SK-N-SH (cell line): Measurements from ENCODE around the gene CFAP57. TPM values are rescaled to one million over a fixed set of nuclear protein-coding genes. Genes with fewer than 3 reads are reported as not detected.

ENCODE experiments used
- CTCF ChIA-PET: fragments of 300-600, 350-600 bp; formaldehyde crosslinking; extraction: SDS; loops from one replicate; lab custom pipeline; 2021; lab: Yijun Ruan, JAX
- POLR2A ChIA-PET: fragments of 350-600 bp; sonication (Branson Sonifier 250); formaldehyde crosslinking; extraction: SDS; loops from one replicate; lab custom pipeline; 2020; ENCODE audit warnings: antibody characterized with exemption, inconsistent platforms; lab: Yijun Ruan, JAX
- DNase-seq: peaks from one replicate; pipeline ENCODE4 v3.0.0; 2012
- H2AFZ ChIP-seq: fragments of 200-600 bp; sonication (generic); 2 replicates; pipeline ENCODE4 v1.8.1; 2016; ENCODE audit warnings: antibody characterized with exemption, mild to moderate bottlenecking, low read depth
- H3F3A ChIP-seq: fragments of 200-600 bp; sonication (generic); replicated peaks from 2 replicates; pipeline ENCODE3; 2016; ENCODE audit warnings: antibody characterized with exemption, mild to moderate bottlenecking; ENCODE audit not compliant: insufficient read depth
- H3K27ac ChIP-seq, 2 experiments: fragments of 200-500 bp in 1 of 2; fragments of 200-600 bp in 1 of 2; sonication (Bioruptor generic) in 1 of 2; sonication (generic), shearing (Covaris generic) in 1 of 2; 2 replicates each; pipeline versions ENCODE4 v1.5.1 to v1.6.1; 2014 to 2016; ENCODE audit warnings: low read depth in 2 of 2, inconsistent platforms in 1 of 2, low read length in 1 of 2, mild to moderate bottlenecking in 1 of 2, mixed read lengths in 1 of 2
- H3K27me3 ChIP-seq: fragments of 200-600 bp; sonication (generic), shearing (Covaris generic); 2 replicates; pipeline ENCODE4 v1.6.1; 2016; ENCODE audit warnings: mixed run types; ENCODE audit not compliant: insufficient read depth
- H3K36me3 ChIP-seq, 2 experiments: fragments of 200-500 bp in 1 of 2; fragments of 200-600 bp in 1 of 2; sonication (Bioruptor generic) in 1 of 2; sonication (generic) in 1 of 2; replicated peaks in 1 of 2; 2 replicates each; pipeline versions ENCODE3 to v1.5.1; 2014 to 2016; ENCODE audit warnings: low read length in 1 of 2, mild to moderate bottlenecking in 1 of 2; ENCODE audit not compliant: insufficient read depth in 2 of 2, control insufficient read depth in 1 of 2
- H3K4me1 ChIP-seq, 2 experiments: fragments of 200-500 bp in 1 of 2; fragments of 200-600 bp in 1 of 2; sonication (Bioruptor generic) in 1 of 2; sonication (generic), shearing (Covaris generic) in 1 of 2; 2 replicates each; pipeline versions ENCODE4 v1.5.1 to v1.6.1; 2014 to 2016; ENCODE audit warnings: low read depth in 1 of 2, low read length in 1 of 2, mixed run types in 1 of 2; ENCODE audit not compliant: insufficient read depth in 2 of 2, control insufficient read depth in 1 of 2
- H3K4me2 ChIP-seq: fragments of 200-600 bp; sonication (generic), shearing (Covaris generic); 2 replicates; pipeline ENCODE4 v1.6.1; 2017; ENCODE audit warnings: mixed run types
- H3K4me3 ChIP-seq, 2 experiments: fragments of 200-500 bp in 1 of 2; fragments of 200-600 bp in 1 of 2; sonication (Bioruptor generic) in 1 of 2; sonication (generic), shearing (Covaris generic) in 1 of 2; 2 replicates each; pipeline versions ENCODE4 v1.5.1 to v1.8.1; 2014 to 2016; ENCODE audit warnings: low read depth in 2 of 2, inconsistent platforms in 1 of 2, low read length in 1 of 2, mild to moderate bottlenecking in 1 of 2, mixed read lengths in 1 of 2, moderate library complexity in 1 of 2
- H3K79me2 ChIP-seq: fragments of 200-600 bp; sonication (generic); 2 replicates; pipeline ENCODE4 v1.8.1; 2017; ENCODE audit warnings: mild to moderate bottlenecking; ENCODE audit not compliant: insufficient read depth
- H3K9ac ChIP-seq: fragments of 200-600 bp; sonication (generic); 2 replicates; pipeline ENCODE4 v1.6.1; 2017; ENCODE audit warnings: mixed run types
- H3K9me2 ChIP-seq: fragments of 200-600 bp; sonication (generic); 2 replicates; pipeline ENCODE4 v1.6.1; 2017; ENCODE audit warnings: mixed run types
- H3K9me3 ChIP-seq: fragments of 200-600 bp; sonication (generic); 2 replicates; pipeline ENCODE4 v1.6.1; 2017; ENCODE audit warnings: mixed run types, mild to moderate bottlenecking, moderate library complexity
- H4K20me1 ChIP-seq: fragments of 200-600 bp; sonication (generic); 2 replicates; pipeline ENCODE4 v1.6.1; 2017; ENCODE audit warnings: mild to moderate bottlenecking, mixed run types; ENCODE audit not compliant: insufficient read depth
- ELF1 ChIP-seq: IDR thresholded peaks from 2 replicates; pipeline ENCODE4 v1.4.0; 2012
- EP300 ChIP-seq, 2 experiments: IDR thresholded peaks; 2 replicates each; pipeline versions ENCODE4 v1.4.0 to v1.6.1; 2012; ENCODE audit warnings: borderline replicate concordance in 1 of 2, low read depth in 1 of 2, low read length in 1 of 2
- FOSL2 ChIP-seq: IDR thresholded peaks from 2 replicates; pipeline ENCODE4 v1.4.0; 2012; ENCODE audit warnings: low read depth, mild to moderate bottlenecking, moderate library complexity, borderline replicate concordance
- MEF2A ChIP-seq: IDR thresholded peaks from 2 replicates; pipeline ENCODE4 v1.4.0; 2012; ENCODE audit warnings: low read depth, borderline replicate concordance
- MXI1 ChIP-seq: IDR thresholded peaks from 2 replicates; pipeline ENCODE4 v1.6.1; 2012; ENCODE audit warnings: mild to moderate bottlenecking, low read depth, low read length, improper control_type of control experiment
- POLR2AphosphoS5 ChIP-seq: IDR thresholded peaks from 2 replicates; pipeline ENCODE4 v1.6.1; 2012; ENCODE audit warnings: low read depth, low read length
- RFX5 ChIP-seq: IDR thresholded peaks from 2 replicates; pipeline ENCODE4 v1.6.1; 2012; ENCODE audit warnings: mild to moderate bottlenecking, improper control_type of control experiment, low read length
- WGBS: methylation state at CpG from one replicate; pipeline ENCODE4 v1.1.6; 2017; ENCODE audit warnings: low lambda C conversion rate; 5-methylcytosine and 5-hydroxymethylcytosine counted together
- polyA plus RNA-seq, 3 experiments: library from polyadenylated mRNA; depleted of rRNA; stranded (reverse); fragments of >200 nt; gene quantifications; 2 replicates each; pipeline ENCODE4 v1.2.3, GENCODE V29; 2012
- TF ChIP-seq, protein P1 (sequence below): IDR thresholded peaks from 2 replicates; pipeline ENCODE4 v1.6.1; 2012; ENCODE audit warnings: mild to moderate bottlenecking, low read depth, low read length, moderate library complexity
- TF ChIP-seq, protein P2 (sequence below): fragments of 200-600 bp; sonication (generic); IDR thresholded peaks from 2 replicates; pipeline ENCODE4 v1.6.1; 2017; ENCODE audit warnings: antibody characterized with exemption, mild to moderate bottlenecking, moderate library complexity
- TF ChIP-seq, protein P3 (sequence below): IDR thresholded peaks from 2 replicates; pipeline ENCODE4; 2012
- TF ChIP-seq, protein P4 (sequence below): IDR thresholded peaks from 2 replicates; pipeline ENCODE4 v1.4.0; 2012; ENCODE audit warnings: low read depth

Gene CFAP57
- polyA plus RNA-seq, 1 of the 3 experiments (the other 2 are of a cell fraction), result 0.36 TPM

DNA sequence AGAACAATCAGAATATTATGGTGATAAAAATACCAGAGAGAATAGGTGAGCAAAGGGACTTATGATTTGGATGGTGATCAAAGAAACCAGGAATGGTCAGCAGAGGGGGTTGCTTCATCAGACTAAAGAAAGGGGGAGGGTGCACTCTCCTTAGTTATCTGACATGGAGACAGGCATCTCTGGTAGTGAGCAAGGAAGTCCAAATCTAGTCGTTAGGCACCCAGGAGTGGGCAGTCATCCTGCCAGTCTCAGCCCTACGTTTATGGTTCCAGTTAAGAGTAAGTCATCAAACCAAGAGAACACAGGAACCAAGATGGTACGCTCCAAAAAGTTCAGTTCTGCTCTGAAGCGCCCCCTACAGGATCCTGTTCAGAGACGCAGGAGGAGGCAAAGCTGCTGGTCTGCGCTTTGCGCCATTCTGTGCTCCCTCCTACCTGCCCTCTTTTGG, 28.7 kb upstream of the CFAP57 start:
- Histone ChIP-seq H3K4me3 (no peak overlapping the region), H3K27me3 (peaks cover 6% of the 10 kb centered on the region; the same call in 1 of the 2 replicates), H4K20me1 (no peaks in the 10 kb centered on the region), H3F3A (peaks cover 6% of the 10 kb centered on the region), H3K9ac (no peak overlapping the region), H2AFZ (no peak overlapping the region), H3K4me1 (peaks cover 3 to 4% of the 10 kb centered on the region in 2 experiments; a peak in 1 of 4 replicates), H3K79me2 (no peaks in the 10 kb centered on the region), H3K27ac (no peak overlapping the region), H3K4me2 (no peak overlapping the region), H3K9me3 (peaks cover 6% of the 10 kb centered on the region; the same call in 1 of the 2 replicates), H3K9me2 (no peaks in the 10 kb centered on the region)
- ChIA-PET CTCF (interaction anchor here (0.6 to 1.5 kb wide), 3 partner anchors 14 to 33 kb away, joined by 3 read pairs; no protein-coding TSS in a partner anchor), POLR2A (no interaction called here)
- DNase-seq, result no peak
- TF ChIP-seq, protein P1, sequence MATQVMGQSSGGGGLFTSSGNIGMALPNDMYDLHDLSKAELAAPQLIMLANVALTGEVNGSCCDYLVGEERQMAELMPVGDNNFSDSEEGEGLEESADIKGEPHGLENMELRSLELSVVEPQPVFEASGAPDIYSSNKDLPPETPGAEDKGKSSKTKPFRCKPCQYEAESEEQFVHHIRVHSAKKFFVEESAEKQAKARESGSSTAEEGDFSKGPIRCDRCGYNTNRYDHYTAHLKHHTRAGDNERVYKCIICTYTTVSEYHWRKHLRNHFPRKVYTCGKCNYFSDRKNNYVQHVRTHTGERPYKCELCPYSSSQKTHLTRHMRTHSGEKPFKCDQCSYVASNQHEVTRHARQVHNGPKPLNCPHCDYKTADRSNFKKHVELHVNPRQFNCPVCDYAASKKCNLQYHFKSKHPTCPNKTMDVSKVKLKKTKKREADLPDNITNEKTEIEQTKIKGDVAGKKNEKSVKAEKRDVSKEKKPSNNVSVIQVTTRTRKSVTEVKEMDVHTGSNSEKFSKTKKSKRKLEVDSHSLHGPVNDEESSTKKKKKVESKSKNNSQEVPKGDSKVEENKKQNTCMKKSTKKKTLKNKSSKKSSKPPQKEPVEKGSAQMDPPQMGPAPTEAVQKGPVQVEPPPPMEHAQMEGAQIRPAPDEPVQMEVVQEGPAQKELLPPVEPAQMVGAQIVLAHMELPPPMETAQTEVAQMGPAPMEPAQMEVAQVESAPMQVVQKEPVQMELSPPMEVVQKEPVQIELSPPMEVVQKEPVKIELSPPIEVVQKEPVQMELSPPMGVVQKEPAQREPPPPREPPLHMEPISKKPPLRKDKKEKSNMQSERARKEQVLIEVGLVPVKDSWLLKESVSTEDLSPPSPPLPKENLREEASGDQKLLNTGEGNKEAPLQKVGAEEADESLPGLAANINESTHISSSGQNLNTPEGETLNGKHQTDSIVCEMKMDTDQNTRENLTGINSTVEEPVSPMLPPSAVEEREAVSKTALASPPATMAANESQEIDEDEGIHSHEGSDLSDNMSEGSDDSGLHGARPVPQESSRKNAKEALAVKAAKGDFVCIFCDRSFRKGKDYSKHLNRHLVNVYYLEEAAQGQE, result no peak
- TF ChIP-seq ELF1, result no peak
- TF ChIP-seq MEF2A, result no peak
- TF ChIP-seq, protein P2, sequence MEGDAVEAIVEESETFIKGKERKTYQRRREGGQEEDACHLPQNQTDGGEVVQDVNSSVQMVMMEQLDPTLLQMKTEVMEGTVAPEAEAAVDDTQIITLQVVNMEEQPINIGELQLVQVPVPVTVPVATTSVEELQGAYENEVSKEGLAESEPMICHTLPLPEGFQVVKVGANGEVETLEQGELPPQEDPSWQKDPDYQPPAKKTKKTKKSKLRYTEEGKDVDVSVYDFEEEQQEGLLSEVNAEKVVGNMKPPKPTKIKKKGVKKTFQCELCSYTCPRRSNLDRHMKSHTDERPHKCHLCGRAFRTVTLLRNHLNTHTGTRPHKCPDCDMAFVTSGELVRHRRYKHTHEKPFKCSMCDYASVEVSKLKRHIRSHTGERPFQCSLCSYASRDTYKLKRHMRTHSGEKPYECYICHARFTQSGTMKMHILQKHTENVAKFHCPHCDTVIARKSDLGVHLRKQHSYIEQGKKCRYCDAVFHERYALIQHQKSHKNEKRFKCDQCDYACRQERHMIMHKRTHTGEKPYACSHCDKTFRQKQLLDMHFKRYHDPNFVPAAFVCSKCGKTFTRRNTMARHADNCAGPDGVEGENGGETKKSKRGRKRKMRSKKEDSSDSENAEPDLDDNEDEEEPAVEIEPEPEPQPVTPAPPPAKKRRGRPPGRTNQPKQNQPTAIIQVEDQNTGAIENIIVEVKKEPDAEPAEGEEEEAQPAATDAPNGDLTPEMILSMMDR, result peak; percentile 57
- no peak for TF ChIP-seq POLR2AphosphoS5
- no peak for TF ChIP-seq RFX5
- TF ChIP-seq, all 33 proteins: peak for 1
- H3K36me3 ChIP-seq, result no peaks in the 10 kb centered on the region
- 58% methylated on average over 5 of the region's 7 CpGs for WGBS

DNA sequence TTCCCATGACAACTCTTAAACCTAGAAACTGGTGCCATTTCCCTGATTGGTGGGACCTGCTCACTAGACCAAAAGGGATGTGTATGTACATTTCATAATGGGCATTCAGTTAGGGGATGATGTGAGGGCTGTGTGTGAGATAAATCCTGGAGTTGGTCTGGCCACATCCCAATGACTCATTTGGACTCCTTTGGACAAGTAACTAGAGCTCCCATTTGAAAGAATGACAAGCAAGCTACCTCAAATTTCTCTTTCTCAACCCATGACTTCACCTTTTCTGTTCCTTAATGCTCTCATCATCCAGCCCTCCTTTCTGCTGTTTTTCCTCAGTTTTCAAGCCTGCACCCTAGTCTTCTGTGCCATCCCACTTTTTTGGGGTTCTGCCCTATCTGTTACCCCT, 27.9 kb upstream of the CFAP57 start:
- no peaks in the 10 kb centered on the region for H3K79me2 ChIP-seq
- no peak overlapping the region for H3K9ac ChIP-seq
- no peak for TF ChIP-seq EP300 (IDR thresholded peaks at IDR 0.05; ENCODE audit: borderline replicate concordance in 1 of 2, low read depth in 1 of 2, low read length in 1 of 2)
- TF ChIP-seq, protein P1, result no peak
- TF ChIP-seq, protein P3, sequence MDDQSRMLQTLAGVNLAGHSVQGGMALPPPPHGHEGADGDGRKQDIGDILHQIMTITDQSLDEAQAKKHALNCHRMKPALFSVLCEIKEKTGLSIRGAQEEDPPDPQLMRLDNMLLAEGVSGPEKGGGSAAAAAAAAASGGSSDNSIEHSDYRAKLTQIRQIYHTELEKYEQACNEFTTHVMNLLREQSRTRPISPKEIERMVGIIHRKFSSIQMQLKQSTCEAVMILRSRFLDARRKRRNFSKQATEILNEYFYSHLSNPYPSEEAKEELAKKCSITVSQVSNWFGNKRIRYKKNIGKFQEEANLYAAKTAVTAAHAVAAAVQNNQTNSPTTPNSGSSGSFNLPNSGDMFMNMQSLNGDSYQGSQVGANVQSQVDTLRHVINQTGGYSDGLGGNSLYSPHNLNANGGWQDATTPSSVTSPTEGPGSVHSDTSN, result no peak
- TF ChIP-seq, protein P4, sequence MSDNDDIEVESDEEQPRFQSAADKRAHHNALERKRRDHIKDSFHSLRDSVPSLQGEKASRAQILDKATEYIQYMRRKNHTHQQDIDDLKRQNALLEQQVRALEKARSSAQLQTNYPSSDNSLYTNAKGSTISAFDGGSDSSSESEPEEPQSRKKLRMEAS, result no peak
- TF ChIP-seq MXI1, result no peak
- TF ChIP-seq FOSL2, result 0 out of 2 replicates have a peak, but pooled peaks have one; percentile 11

More for the DNA sequence above, 27.9 kb upstream of the CFAP57 start:
- H3K9me3 ChIP-seq, result peaks cover 6% of the 10 kb centered on the region; the same call in 1 of the 2 replicates
- no peaks in the 10 kb centered on the region for H4K20me1 ChIP-seq
- H3K4me3 ChIP-seq, result no peak overlapping the region
- H3K4me2 ChIP-seq, result no peak overlapping the region
- H3F3A ChIP-seq, result peaks cover 6% of the 10 kb centered on the region
- H2AFZ ChIP-seq, result no peak overlapping the region
- CTCF ChIA-PET, result interaction anchor here (0.6 kb wide), 3 partner anchors 13 to 33 kb away, joined by 3 read pairs; no protein-coding TSS in a partner anchor
- H3K9me2 ChIP-seq, result no peaks in the 10 kb centered on the region
- no peak overlapping the region for H3K27ac ChIP-seq
- peaks cover 3 to 4% of the 10 kb centered on the region in 2 experiments; a peak in 1 of 4 replicates for H3K4me1 ChIP-seq
- H3K36me3 ChIP-seq, result no peaks in the 10 kb centered on the region
- peaks cover 6% of the 10 kb centered on the region; the same call in 1 of the 2 replicates for H3K27me3 ChIP-seq
- POLR2A ChIA-PET, result no interaction called here
- DNase-seq, result no peak
